ENCODE results near the gene MAMSTR. TPM values are rescaled to one million over a fixed set of nuclear protein-coding genes. Genes with fewer than 3 reads are reported as not detected.

The MAMSTR gene
- total RNA-seq, 1 donor from 2014 or later: 1.4 TPM

- Mint-ChIP-seq H3K4me1 (peaks cover 7% of the 10 kb centered on the region), H3K27ac (no peak overlapping the region), H3K9me3 (no peaks in the 10 kb centered on the region), H3K36me3 (ENCODE audit: low read depth) (no peaks in the 10 kb centered on the region), H3K27me3 (no peaks in the 10 kb centered on the region), H3K4me3 (no peak overlapping the region)
- intact Hi-C loops (cut with micrococcal nuclease): no loop called here
- DNase-seq: no peak
Observed at GRCh38 chr19:48676487-48676886, 43.0 kb downstream of the MAMSTR start.

GRCh38 chr19:48674921-48675824 lies 44.4 kb downstream of the MAMSTR start:
- Mint-ChIP-seq H3K36me3 (ENCODE audit: low read depth) (no peaks in the 10 kb centered on the region), H3K27me3 (no peaks in the 10 kb centered on the region), H3K9me3 (no peaks in the 10 kb centered on the region), H3K4me1 (peaks cover 7% of the 10 kb centered on the region), H3K4me3 (no peak overlapping the region), H3K27ac (no peak overlapping the region)
- intact Hi-C loops (cut with micrococcal nuclease): loop anchor here (1.0 to 2.0 kb wide), 2 partner anchors 29 to 64 kb away; partner anchors contain the start of gene CA11
- peak; percentile 93 for DNase-seq

DNA sequence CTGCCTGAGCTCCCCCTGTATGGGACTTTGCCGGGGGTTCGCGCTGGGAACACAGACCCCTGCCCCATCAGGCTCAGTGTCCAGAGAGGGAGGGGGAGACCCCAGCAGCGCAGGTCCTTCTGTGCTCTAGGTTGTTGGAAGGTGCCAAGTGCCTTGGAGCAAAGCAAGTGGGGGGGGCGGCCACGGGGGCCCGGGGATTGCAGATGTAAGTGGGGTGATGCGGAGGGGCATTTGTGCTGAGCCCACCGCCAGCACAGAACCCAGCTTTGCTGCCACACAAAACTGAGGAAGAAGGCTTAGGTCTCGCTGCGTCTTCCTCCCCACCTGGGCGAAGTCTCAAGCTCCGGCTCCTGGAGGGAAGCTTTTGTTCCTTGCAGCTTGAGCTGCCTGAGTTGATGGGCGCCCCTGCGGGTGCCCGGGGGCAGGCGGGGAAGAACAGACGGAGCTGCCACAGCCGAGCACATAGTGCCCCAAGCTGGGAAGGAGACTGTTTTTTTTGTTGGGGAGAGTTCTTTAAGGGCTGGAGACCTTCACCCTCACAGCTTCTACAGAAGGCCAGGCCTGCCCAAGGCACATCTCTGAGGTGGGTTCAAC lies 45.2 kb downstream of the MAMSTR start:
- no peaks in the 10 kb centered on the region for H3K27me3 Mint-ChIP-seq
- H3K9me3 Mint-ChIP-seq: peaks cover 6% of the 10 kb centered on the region
- H3K36me3 Mint-ChIP-seq (ENCODE audit: low read depth): no peaks in the 10 kb centered on the region
- H3K4me3 Mint-ChIP-seq: no peak overlapping the region
- intact Hi-C loops (cut with micrococcal nuclease): loop anchor here (2.0 kb wide), 1 partner anchor 64 kb away; no protein-coding TSS in a partner anchor
- DNase-seq: no peak
- no peak overlapping the region for H3K27ac Mint-ChIP-seq
- peaks cover 7% of the 10 kb centered on the region for H3K4me1 Mint-ChIP-seq

DNA sequence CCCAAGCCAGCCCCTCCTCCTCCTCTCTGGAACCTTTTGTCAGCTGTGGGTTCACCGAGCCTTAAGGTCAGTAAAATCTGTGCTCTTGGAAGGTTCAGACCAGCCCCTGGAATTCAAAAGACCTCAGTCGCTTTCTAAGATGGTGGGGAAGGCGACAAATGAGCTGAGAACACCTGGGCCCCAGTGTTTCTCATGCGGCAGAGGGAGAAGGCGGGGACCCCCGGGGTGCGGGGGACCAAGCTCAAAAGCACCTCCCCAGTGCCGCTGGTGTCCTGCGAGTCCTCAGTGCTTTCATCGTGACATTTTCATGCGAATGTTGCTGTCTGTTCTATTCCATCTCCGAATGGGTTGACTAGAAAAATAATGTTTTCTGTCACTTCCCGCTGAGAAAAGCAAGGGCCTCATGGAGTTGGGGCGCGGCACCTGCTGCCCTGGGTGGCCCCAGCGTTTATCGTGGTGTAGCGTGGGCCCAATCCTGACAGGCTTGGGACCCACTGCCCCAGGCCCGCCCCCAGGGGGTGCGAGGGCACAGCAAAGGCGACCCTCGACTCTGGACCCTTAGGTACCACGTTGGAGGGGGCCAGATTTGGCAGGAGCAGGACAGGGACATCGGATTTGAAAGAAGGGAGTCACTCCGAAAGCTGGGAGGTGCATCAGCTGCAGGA lies 46.0 kb downstream of the MAMSTR start:
- Mint-ChIP-seq H3K27ac (no peak overlapping the region), H3K4me1 (peaks cover 7% of the 10 kb centered on the region), H3K9me3 (peaks cover 10% of the 10 kb centered on the region), H3K36me3 (ENCODE audit: low read depth) (no peaks in the 10 kb centered on the region), H3K4me3 (no peak overlapping the region), H3K27me3 (no peaks in the 10 kb centered on the region)
- no peak for DNase-seq
- intact Hi-C loops (cut with micrococcal nuclease): loop anchor here (2.0 kb wide), 1 partner anchor 65 kb away; no protein-coding TSS in a partner anchor

DNA sequence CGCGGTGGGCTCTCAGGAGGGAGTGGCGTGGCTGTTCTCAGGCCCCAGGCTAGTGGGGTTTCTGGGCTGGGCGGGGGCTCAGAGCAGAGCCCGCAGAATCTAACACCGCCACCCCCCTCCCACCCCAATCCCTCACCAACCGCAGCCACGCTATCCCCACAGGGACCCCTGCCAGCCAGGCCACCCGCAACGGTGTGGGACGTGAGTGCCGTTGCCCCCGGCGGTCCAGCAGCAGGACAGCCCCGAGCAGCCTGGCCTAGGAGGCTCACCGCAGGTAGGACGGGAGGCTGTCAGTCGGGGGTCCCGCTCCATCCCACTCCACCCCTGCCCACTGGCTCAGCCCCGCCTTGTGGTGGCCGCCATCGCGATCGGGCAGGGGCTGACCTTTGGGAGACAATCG lies 46.5 kb downstream of the MAMSTR start, which contains the start of gene NTN5:
Gene NTN5, minus strand, starts transcription at position 24 of the 400 bp plus-strand sequence. CDS start 2,031 bp downstream, outside the sequence.
- Mint-ChIP-seq H3K36me3 (ENCODE audit: low read depth) (no peaks in the 10 kb centered on the region), H3K9me3 (peaks cover 10% of the 10 kb centered on the region), H3K27ac (no peak within 1 kb of the TSS), H3K4me1 (peaks cover 7% of the 10 kb centered on the region), H3K27me3 (no peaks in the 10 kb centered on the region), H3K4me3 (no peak within 1 kb of the TSS)
- DNase-seq: no peak
- intact Hi-C loops (cut with micrococcal nuclease): no loop called here

- intact Hi-C loops (cut with micrococcal nuclease): no loop called here
- peaks cover 10% of the 10 kb centered on the region for H3K9me3 Mint-ChIP-seq
- peaks cover 7% of the 10 kb centered on the region for H3K4me1 Mint-ChIP-seq
- H3K27me3 Mint-ChIP-seq: no peaks in the 10 kb centered on the region
- DNase-seq: no peak
- H3K4me3 Mint-ChIP-seq: no peak overlapping the region
- no peaks in the 10 kb centered on the region for H3K36me3 Mint-ChIP-seq (ENCODE audit: low read depth)
- peak overlapping the region; percentile 45 for H3K27ac Mint-ChIP-seq
Observed at GRCh38 chr19:48671446-48671995, 48.0 kb downstream of the MAMSTR start.

DNA sequence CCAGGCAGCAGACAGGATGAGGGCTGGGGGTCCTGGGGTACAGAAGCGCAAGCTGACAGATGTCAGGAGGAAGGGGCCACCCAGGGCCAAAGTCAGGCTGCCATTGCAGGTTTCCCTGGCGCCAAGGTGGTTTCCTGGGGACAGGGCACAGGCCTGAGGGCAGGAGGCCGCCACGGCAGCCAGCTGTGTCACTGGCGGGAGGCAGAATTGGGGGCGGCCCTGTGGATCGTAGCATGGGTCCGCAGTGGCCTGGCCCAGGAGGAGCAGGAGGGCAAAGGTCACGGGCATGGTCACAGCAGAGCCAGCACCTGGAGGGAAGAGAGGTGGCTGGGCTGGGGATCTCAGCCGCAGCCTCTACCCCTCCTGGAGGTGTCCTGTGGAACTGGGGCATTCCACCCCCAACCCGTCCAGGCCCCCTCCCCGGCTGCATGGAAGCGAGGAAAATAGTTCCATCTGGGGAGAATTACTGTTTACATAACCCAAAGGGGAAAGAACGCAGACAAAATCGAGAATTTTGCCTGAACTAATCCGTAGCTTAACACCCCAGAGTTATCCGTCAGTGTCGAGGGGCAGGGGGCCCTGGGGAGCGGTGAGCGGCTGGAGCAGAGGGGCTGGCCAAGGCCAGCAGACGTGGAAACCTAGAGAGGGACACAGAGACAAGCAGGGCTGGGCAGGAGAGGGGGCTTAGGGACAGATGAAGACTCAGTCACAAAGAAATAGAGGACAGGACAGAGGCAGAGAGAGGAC lies 48.7 kb downstream of the MAMSTR start:
- Mint-ChIP-seq H3K27ac (peak overlapping the region; percentile 45), H3K36me3 (ENCODE audit: low read depth) (no peaks in the 10 kb centered on the region), H3K4me1 (peaks cover 7% of the 10 kb centered on the region), H3K27me3 (no peaks in the 10 kb centered on the region), H3K4me3 (no peak overlapping the region), H3K9me3 (peaks cover 10% of the 10 kb centered on the region)
- intact Hi-C loops (cut with micrococcal nuclease): no loop called here
- no peak for DNase-seq

DNA sequence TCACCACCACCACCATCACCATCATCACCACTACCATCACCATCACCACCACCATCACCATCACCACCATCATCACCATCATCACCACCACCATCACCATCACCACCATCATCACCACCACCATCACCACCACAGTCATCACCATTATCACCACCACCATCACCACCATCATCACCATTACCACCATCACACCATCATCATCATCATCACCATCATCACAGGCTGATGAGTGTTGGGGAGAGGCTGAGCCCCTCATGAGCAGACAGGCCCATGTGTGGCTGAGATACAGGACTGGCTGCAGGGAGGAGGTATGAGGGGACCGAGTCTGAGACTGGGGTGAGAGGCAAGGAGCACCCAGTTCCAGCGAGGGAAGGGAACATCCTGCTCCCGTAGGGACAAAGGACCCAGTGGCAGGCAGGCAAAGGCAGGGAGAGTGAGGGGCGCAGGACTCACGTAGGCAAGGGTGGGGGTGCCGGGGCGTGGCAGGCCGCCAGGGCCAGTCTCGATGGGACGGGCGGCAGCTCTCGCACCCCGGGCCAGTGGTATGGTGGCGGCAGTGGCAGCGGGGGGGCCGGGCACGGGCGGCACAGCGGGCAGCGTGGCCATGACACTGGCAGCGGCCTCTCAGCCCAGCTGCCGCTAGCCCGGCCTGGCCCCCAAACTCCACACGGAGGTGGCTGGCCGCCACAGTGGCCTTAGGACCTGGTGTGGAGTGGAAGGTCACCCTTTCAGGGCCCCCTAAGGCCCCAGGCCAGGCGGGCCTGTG lies 49.4 kb downstream of the MAMSTR start:
- Mint-ChIP-seq H3K36me3 (ENCODE audit: low read depth) (no peaks in the 10 kb centered on the region), H3K4me1 (peaks cover 2% of the 10 kb centered on the region), H3K27ac (no peak overlapping the region), H3K9me3 (peaks cover 10% of the 10 kb centered on the region), H3K4me3 (no peak overlapping the region), H3K27me3 (no peaks in the 10 kb centered on the region)
- DNase-seq: no peak
- intact Hi-C loops (cut with micrococcal nuclease): no loop called here

- intact Hi-C loops (cut with micrococcal nuclease): no loop called here
- no peaks in the 10 kb centered on the region for H3K4me1 Mint-ChIP-seq
- H3K9me3 Mint-ChIP-seq: peaks cover 10% of the 10 kb centered on the region
- no peak overlapping the region for H3K4me3 Mint-ChIP-seq
- H3K27me3 Mint-ChIP-seq: no peaks in the 10 kb centered on the region
- no peak overlapping the region for H3K27ac Mint-ChIP-seq
- DNase-seq: no peak
- H3K36me3 Mint-ChIP-seq (ENCODE audit: low read depth): no peaks in the 10 kb centered on the region
Observed at GRCh38 chr19:48668761-48669160, 50.8 kb downstream of the MAMSTR start.

DNA sequence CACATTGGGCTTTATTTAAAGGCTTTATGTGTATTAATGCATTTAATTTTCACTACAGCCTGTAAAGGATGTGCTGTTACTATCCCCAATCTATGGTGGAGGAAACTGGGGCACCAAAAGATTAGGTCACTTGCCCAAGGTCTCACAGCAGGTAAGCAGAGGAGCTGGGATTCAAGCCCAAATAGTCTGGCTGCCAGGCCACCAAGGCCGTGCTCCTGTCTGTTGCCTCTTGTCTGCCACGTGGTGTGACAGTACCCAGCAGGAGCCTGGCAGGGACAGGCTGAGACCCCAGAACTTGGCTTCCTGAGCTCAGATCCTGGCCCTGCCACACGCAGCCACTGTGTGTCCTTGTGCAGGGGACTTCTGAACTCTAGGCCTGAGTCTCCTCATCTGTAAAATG lies 51.2 kb downstream of the MAMSTR start:
- Mint-ChIP-seq H3K9me3 (peaks cover 10% of the 10 kb centered on the region), H3K27me3 (no peaks in the 10 kb centered on the region), H3K27ac (no peak overlapping the region), H3K36me3 (ENCODE audit: low read depth) (no peaks in the 10 kb centered on the region), H3K4me1 (no peaks in the 10 kb centered on the region), H3K4me3 (no peak overlapping the region)
- intact Hi-C loops (cut with micrococcal nuclease): no loop called here
- DNase-seq: no peak

DNA sequence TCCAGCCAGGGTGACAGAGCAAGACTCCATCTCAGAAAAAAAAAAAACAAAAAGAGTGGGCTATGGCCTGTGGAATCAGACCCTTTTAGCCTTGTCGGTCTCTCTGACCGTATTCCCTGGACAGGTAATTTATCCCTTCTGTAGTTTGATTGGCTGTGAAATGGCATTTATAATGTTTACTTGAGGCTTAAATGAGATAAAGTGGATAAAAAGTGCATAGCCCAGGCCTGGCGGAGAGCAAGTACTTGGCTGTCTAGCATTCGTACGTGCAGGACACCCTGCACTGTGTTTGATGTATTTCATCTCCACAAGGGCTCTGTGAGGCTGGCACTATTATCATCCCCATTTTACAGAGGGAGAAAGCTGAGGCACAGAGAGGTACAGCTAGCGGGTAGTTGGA lies 53.7 kb downstream of the MAMSTR start:
- no peak overlapping the region for H3K27ac Mint-ChIP-seq

GRCh38 chr19:48664476-48664875 lies 55.0 kb downstream of the MAMSTR start:
- Mint-ChIP-seq H3K4me3 (no peak overlapping the region), H3K27me3 (no peaks in the 10 kb centered on the region), H3K36me3 (ENCODE audit: low read depth) (no peaks in the 10 kb centered on the region), H3K27ac (no peak overlapping the region), H3K9me3 (peaks cover 4% of the 10 kb centered on the region), H3K4me1 (peaks cover 7% of the 10 kb centered on the region)
- intact Hi-C loops (cut with micrococcal nuclease): no loop called here
- DNase-seq: no peak

More for the DNA sequence above, 53.7 kb downstream of the MAMSTR start:
- Mint-ChIP-seq H3K4me3 (no peak overlapping the region), H3K9me3 (peaks cover 10% of the 10 kb centered on the region), H3K4me1 (peaks cover 5% of the 10 kb centered on the region), H3K27me3 (no peaks in the 10 kb centered on the region), H3K36me3 (ENCODE audit: low read depth) (no peaks in the 10 kb centered on the region)
- no peak for DNase-seq
- intact Hi-C loops (cut with micrococcal nuclease): no loop called here
